GM18909 (cell line): Measurements from ENCODE around the gene CFHR2.
A peak's percentile ranks its signal among the peaks of the same experiment; 100 is the strongest.
"Not testable (repeated sequence)": the region's sequence is repeated elsewhere in the genome, so short reads cannot be mapped to it uniquely, and the experiment has no call there.

Experiments
- ATAC-seq: cut with Tn5 transposase; IDR thresholded peaks from one replicate; pipeline ENCODE4 v1.9.1; 2021; ENCODE audit warnings: mild to moderate bottlenecking; ENCODE audit not compliant: unreplicated experiment, poor library complexity

The CFHR2 gene

DNA sequence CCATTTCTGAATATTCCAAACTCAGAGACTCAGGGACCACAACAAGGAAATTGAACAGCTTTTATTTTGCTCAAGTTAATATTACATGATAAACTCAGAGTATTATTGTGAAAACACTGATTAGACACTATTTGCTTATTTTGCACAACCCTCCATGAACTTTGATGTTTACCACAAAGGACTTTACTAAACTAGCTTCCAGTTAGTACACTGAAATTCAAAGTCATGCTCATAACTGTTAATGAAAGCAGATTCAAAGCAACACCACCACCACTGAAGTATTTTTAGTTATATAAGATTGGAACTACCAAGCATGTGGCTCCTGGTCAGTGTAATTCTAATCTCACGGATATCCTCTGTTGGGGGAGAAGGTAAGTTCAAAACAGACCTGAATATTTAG is at the start of gene CFHR2:
Gene CFHR2, plus strand, starts transcription at position 171 of the 400 bp plus-strand sequence. Its CDS starts 143 bp downstream, at position 314.
- ATAC-seq = not testable (repeated sequence)

DNA sequence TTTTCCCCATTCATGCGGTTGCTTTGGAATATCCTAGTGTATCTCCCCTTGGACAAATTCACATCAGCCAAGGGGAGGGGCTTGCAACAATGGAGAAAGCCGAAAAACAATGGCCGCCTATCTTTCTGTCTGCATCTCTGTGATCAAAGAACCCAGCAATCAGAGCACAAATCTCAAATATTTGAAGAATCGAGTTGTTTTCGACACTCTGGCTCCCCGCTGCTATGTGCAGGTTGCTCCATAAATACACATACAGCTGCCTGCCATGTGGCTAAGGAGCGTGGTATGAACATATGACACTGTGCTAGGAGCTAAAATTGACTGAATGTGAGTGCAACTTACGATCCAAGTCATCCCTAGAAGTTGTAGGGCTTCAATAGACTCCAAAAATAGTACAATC is 47.2 kb upstream of the CFHR2 start:
- ATAC-seq = no peak

DNA sequence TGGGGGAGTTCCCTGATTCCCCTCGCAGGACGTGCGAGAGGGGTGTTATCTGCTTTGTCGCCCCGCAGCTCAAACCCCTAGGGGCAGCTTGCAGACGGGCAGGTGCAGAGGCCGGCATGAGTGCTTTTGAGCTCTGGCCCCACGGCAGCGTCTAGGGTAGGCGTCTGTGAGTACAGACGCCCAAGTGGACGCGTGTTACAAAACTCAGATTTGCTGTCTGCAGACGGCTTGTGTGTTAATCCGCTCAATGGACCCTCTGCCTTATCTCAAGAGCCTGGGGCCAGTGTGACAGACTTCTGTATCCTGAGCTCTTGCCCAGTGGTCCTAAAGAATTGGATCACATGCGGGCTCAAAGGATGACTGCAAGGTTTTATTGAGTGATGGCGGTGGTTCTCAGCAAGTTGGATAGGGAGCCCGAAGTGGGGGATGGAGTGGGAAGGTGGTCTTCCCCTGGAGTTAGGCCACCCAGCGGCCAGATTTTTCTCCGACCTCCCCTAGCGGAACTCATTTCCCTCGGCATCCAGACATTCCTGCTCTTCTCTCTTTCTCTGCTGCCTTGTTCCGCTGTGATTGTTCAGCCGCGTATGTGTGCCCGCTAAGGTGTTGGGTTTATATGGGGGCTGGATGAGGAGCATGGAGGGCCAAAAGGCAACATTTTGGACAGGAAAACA is 46.2 kb upstream of the CFHR2 start:
- no peak for ATAC-seq

DNA sequence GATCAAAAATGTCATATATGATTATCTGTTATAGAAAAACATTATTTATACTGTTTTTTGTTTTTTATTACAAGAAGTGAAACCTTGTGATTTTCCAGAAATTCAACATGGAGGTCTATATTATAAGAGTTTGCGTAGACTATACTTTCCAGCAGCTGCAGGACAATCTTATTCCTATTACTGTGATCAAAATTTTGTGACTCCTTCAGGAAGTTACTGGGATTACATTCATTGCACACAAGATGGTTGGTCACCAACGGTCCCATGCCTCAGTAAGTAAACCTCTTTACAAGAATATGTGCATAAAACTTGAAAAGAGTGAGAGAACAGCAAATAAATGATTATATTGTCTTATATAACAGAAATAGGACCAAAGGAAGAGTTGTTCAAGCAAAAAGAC is 41.2 kb upstream of the CFHR2 start:
- ATAC-seq = no peak

DNA sequence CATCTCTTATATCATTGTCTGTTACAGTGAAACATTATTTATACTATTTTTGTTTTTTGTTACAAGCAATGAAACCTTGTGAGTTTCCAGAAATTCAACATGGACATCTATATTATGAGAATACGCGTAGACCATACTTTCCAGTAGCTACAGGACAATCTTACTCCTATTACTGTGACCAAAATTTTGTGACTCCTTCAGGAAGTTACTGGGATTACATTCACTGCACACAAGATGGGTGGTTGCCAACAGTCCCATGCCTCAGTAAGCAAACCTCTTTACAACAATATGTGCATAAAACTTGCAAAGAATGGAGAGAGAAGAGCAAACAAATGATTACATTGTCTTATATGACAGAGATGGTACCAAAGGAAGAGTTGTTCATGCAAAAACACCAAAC is 33.3 kb upstream of the CFHR2 start:
- ATAC-seq = no peak

DNA sequence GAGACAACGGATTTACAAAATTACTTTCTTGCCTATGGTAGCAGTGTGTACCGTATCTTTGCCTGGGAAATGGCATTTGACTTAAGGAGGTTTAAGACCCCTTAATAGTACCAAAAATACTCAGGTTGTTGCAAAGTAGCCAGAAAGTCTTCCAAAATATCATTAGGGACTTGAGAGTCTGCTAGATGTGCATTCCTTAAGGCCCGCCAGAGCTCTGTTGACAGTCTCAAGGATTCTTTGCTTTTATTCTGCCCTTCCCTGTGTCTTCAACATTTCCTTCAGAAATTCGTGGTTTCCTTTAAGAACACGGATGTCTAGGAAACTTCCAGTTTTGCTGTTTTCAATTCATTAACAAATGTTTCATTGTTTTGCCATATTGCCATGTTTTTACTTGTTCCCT is 31.3 kb upstream of the CFHR2 start:
- not testable (repeated sequence) for ATAC-seq

DNA sequence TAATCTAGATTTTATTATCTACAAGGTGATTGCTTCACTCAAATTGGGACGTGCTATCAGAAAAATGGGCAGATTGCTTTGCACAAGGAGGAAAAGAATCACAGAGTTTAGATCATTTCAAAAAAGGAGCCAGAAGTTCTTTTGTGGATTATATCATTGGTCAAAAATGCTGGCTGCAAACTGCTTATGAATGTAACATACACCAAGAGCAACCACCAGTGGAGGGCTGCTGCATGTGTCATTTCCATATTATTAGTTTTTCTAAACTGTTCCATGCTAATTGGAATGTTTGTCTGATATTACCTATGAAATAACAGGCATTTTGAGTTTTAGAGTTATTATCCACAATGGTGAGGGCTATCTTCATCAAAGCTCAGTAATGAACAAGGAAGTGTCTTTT is 16.7 kb upstream of the CFHR2 start:
- ATAC-seq = not testable (repeated sequence)

DNA sequence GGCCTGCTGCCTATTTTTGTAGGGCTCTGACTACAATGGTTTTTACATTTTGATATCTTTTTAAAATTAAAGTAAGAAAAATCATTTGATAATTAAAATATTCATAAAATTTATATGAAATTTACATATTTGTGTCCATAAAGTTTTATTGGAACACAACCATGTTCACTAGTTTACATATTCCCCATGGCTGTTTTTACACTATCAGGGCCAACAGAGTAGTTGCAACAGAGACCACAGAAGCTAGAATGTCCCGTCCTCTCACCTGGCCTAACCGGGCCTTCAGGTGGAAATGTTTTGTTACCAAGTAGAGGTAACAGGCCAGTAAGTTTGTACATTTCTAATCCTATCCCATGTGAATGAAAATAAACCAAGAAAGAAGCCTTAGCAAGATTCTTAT is 10.7 kb upstream of the CFHR2 start:
- ATAC-seq = not testable (repeated sequence)

DNA sequence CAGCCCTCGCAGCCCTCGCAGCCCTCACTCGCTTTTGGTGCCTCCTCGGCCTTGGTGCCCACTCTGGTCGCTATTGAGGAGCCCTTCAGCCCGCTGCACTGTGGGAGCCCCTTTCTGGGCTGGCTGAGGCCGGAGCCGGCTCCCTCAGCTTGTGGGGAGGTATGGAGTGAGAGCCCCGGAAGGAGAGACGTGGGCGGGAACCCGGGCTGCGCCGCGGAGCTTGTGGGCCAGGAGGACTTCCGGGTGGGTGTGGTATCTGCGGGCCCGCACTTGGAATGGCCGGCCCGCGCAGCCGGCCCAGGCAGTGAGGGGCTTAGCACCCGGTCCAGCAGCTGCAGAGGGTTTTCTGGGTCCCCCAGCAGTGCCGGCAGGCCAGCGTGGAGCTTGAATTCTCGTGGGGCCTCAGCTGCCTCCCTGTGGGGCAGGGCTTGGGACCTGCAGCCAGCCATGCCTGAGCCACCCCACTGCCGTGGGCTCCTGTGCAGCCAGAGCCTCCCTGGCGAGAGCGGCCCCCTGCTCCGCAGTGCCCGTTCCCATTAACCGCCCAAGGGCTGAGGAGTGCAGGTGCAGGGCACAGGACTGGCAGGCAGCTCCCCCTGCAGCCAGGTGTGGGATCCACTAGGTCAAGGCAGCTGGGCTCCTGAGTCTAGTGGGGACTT is 9.9 kb upstream of the CFHR2 start:
- no peak for ATAC-seq

DNA sequence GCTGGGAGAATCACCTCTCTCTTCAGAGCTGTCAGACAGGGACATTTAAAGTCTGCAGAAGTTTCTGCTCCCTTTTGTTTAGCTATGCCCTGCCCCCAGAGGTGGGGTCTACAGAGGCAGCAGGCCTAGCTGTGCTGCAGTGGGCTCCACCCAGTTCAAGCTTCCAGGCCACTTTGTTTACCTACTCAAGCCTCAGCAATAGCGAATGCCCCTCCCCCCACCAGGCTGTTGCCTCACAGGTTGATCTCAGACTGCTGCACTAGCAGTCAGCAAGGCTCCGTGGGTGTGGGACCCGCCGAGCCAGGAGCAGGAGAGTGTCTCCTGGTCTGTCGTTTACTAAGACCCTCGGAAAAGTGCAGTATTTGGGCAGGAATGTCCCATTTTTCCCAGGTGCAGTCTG is 2.1 kb upstream of the CFHR2 start:
- not testable (repeated sequence) for ATAC-seq

DNA sequence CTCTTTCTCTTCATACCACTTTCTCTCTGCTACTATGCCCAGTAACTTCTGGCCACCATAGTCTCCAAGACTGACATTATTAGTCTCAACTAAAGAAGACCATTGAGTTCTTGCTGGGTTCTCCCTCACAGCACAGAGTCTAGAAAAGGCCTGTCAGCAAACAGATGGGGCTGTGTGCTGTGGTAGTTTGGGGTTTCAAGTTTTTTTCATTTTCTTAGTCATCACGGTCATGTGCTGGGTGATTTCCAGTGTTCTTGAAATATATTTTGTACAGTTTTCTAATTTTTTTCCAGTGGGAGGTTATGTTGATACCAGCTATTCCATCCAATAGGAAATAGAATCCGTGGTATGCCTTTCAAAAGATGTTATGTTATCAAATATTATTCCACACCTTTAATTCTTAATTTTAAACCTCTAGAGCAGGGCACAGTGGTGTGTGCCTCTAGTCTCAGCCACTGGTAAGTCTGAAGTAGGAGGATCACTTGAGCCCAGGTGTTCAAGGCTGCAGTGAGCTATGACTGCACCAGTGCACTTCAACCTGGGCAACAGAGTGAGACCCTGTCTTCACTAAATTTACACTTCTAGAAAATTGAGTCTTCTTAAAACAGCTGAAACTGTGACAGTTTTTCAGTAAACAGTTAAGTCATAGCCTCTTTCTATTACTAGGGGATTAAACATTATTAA is 8.3 kb downstream of the CFHR2 start:
- ATAC-seq = peak; percentile 74

DNA sequence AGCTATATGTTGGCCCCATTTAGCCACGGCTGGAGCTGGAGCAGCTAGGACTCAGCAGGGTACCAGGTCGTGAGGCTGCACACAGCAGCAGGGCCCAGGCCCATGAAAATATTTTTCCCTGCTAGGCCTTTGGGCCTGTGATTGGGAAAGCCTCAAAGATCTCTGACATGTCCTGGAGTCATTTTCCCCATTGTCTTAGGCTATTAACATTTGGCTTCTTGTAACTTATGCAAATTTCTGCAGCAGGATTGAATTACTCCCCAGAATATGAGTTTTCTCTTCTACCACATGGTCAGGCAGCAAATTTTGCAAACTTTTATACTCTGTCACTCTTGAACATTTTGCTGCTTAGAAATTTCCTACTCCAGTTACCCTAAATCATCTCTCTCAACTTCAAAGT is 11.2 kb downstream of the CFHR2 start:
- no peak for ATAC-seq

DNA sequence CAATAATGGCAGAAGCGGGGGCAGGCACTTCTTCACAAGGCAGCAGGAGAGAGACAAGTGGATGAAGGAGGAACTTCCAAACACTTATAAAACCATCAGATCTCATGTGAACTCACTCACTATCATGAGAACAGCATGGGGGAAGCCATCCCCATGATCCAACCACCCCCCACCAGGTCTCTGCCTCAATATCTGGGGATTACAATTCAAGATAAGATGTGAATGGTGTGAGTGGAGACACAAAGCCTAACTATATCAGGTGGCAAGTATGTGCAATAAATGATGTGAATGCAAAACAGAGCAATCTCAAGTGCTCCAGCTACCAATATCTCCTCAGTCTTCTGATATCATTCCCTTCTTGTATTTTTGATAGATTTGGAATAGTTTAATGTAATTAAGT is 12.4 kb downstream of the CFHR2 start:
- ATAC-seq = no peak

DNA sequence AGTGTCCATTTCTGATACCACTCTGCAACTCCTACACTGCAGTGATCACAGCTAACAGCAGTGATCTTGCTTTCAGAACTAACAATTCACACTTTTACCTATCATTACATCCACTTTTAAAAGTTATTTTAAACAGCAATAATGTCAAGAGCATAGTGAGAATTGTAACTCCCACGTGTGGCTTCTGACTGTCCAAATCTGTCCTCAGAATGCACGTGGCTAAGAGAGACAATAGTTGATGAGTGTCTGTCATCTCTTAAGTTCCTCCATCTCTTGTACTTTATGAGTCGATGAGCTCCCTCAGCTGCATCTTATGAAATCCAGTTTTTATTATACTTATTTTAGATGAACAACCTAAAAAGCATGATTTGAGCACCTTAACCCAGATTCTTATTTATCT is 17.3 kb downstream of the CFHR2 start:
- peak; percentile 75 for ATAC-seq

DNA sequence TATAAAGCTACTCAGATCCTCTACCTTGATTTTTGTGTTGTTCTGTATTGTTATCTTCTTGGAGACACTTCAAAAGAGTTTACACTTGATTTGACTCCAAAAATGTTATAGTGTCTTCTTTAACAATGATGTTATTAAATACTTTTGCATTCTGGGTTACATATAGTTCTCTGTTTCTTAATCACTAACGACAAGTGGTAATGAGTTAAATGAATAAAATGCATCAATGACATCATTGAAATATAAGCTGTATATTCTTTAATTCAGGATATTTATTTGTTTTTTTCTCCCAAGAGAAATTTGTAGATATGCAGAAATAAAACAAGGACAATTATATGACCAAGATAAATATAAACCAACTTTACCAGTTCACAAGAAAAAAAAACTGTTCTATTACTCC is 26.6 kb downstream of the CFHR2 start:
- ATAC-seq = no peak

DNA sequence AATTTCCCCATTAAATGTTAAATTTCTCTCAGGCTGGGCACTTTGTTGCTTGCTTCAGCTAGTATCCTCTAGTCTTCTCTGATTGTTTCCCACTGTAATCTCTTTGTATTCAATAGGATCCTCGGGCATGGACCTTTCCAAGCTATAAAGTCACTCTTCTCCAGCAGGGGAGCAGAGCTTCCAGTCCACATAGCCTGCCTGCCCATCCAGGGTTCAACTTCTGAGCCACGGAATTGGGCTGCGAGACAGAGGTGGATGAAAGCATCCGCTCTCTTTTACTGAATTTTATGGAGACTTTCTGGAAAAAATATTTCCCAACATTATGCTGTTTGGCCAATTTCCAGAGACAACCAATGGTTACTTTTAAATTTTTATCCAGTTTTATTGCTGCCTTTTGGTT is 32.7 kb downstream of the CFHR2 start:
- ATAC-seq = no peak

DNA sequence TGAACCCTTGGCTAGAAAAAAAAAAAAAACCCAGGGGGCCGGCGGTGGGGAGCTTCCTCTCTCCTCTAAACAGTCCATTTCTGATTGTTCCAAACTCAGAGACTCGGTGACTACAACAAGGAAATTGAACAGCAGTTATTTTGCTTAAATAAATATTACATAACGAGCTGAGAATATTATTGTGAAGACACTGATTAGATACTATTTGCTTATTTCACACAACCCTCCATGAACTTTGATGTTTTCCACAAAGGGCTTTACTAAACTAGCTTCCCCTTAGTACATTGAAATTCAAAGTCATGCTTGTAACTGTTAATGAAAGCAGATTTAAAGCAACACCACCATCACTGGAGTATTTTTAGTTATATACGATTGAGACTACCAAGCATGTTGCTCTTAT is 33.7 kb downstream of the CFHR2 start, which contains the start of gene CFHR5:
Gene CFHR5, plus strand, starts transcription at position 279 of the 400 bp plus-strand sequence. Its CDS starts 109 bp downstream, at position 388.
- no peak for ATAC-seq

DNA sequence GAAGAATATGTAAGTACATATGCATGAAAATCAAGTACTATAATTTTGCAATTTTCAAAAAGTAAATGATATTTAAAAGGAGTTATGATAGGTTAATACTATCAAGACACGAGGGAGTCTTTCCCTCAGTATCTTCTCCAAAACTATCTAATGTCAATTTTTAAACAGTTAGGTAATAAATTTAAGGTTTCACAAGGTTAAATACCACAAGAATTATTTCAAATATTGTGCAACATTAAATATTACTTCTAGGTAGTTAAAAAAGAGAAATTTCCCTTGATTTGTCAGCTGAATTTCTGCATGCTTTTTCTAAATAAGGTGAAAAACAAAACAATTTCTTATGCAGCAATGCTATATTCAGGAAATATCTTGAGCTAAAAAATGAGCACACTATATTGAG is 37.3 kb downstream of the CFHR2 start:
- ATAC-seq = no peak

DNA sequence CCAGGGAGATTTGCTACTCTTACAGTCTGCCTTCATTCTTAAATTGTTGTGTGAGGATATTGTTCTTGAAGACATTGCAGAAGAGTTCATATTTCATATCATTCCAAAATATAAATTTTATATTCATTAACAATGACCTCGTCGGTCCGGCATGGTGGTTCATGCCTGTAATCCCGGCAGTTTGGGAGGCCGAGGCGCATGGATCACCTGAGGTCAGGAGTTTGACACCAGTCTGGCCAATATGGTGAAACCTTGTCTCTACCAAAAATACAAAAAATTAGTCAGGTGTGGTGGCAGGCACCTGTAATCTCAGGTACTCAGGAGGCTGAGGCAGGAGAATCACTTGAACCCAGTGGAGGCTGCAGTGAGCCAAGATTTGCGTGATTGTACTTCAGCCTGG is 38.7 kb downstream of the CFHR2 start:
- not testable (repeated sequence) for ATAC-seq

DNA sequence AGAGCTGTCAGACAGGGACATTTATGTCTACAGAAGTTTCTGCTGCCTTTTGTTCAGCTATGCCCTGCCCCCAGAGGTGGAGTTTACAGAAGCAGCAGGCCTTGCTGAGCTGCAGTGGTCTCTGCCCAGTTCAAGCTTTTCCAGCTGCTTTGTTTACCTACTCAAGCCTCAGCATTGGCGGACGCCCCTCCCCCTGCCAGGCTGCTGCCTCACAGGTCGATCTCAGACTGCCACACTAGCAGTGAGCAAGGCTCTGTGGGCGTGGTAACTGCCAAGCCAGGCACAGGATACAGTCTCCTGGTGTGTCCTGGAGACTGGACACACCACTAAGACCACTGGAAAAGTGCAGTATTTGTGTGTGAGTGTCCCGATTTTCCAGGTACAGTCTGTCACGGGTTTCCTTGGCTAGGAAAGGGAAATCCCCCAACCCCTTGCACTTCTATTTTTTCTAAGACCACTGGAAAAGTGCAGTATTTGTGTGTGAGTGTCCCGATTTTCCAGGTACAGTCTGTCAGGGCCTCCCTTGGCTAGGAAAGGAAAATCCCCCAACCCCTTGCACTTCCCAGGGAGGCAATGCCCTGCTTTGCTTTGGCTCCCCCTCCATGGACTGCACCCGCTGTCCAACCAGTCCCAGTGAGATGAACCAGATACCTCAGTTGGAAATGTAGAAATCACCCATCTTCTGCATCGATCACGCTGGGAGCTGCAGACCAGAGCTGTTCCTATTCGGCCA is 48.5 kb downstream of the CFHR2 start:
- not testable (repeated sequence) for ATAC-seq

DNA sequence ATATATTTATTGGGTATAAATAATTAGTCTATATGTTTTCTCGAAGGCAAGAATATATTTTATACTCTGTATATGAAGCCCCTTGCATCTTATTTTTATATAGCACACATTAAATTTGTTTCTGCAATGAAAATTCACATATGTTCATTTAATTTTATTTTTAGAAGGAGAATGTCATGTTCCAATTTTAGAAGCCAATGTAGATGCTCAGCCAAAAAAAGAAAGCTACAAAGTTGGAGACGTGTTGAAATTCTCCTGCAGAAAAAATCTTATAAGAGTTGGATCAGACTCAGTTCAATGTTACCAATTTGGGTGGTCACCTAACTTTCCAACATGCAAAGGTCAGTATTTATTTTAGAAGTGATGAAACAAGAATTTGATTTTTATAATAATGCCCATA is 50.4 kb downstream of the CFHR2 start:
- no peak for ATAC-seq
